HuH-7 (cell line): Measurements from ENCODE around the gene COL15A1.

Experiments used
- DNase-seq: peaks from one replicate; pipeline ENCODE4 v3.0.0; 2011; ENCODE audit warnings: low spot score

The COL15A1 gene

GRCh38 chr9:99108131-99108530 lies 164.4 kb downstream of the COL15A1 start:
- no peak for DNase-seq

GRCh38 chr9:99109522-99109921 lies 165.8 kb downstream of the COL15A1 start:
- no peak for DNase-seq

- no peak for DNase-seq
Measured at GRCh38 chr9:99112750-99113413, 169.2 kb downstream of the COL15A1 start.

- DNase-seq: no peak
Measured at GRCh38 chr9:99113414-99114048, 169.8 kb downstream of the COL15A1 start.

- DNase-seq: no peak
Measured at GRCh38 chr9:99114049-99114440, 170.3 kb downstream of the COL15A1 start.

GRCh38 chr9:99114846-99115500 lies 171.3 kb downstream of the COL15A1 start:
- DNase-seq: no peak

GRCh38 chr9:99116003-99116411 lies 172.3 kb downstream of the COL15A1 start:
- DNase-seq: no peak

GRCh38 chr9:99118782-99119466 lies 175.2 kb downstream of the COL15A1 start:
- DNase-seq: no peak

GRCh38 chr9:99119976-99120655 lies 176.4 kb downstream of the COL15A1 start:
- DNase-seq: no peak
